ENCODE measurements around the gene CFDP1.
"Not testable (repeated sequence)": the region's sequence is repeated elsewhere in the genome, so short reads cannot be mapped to it uniquely, and the experiment has no call there.

CFDP1 gene

GRCh38 chr16:75293173-75293572 is 140.1 kb downstream of the CFDP1 start:
- ATAC-seq: no peak
- DNase-seq: no peak

DNA sequence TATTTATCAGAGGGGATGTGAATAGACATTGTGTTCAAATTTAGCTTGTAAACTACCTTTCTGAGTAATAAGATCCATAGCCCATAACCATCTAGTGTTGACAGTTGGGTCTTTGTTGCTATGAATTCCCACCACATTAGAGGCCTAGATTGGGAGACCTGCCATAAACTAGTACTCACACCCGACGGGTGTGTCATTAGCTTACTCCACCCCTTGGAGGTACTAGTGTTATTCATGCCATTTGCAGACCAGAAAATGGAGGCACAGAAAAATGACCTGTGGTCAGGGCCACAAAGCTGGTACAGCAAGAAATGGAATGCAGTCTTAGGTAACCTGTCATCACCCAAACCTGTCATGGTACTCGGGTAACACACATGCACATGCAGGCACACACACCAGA is 140.6 kb downstream of the CFDP1 start:
- DNase-seq (no peak), ATAC-seq (no peak)

DNA sequence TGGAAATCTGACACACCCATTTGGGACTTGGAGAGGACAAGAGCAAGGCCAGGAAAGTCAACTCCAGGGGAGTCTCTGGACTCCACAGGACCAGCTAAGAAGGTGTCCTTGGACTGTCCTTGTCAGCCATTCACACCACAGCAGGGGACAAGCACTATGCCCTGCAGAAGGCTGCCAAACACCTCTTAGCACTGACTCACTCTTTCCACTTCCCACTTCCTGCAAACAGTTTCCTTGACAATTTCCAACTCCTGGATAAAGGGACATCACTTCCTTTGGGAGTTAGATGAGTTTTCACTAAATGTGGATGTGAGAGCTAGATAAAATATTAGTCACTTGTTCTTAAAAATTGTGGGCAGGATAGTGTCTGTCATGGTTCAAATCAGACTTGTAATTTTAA is 144.1 kb downstream of the CFDP1 start:
- no peak for ATAC-seq
- DNase-seq: no peak

DNA sequence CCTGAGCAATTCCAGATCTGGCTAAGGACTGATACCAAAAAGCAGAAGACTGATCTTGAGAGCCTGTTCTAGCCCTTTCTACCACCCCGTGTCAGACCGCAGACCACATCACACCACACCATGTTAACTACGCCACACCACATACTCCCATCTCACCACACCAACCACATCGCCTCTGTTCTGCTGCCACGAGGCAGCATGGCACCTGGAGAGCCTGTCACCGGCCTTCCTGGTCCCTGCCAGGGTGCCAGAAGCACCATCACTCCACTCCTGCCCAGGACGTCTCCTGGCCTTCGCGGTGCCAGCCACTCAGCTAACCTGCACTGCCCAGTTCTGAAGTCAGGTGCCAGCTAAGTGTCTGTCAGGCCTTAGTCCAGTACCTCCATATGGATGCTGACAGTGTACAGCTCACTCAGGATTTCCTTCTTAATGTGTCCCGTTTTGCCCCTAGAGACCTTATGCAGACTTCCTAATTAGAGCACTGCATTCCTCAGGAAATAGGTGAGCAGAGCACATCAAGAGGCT is 144.6 kb downstream of the CFDP1 start:
- peak; percentile 80 for DNase-seq
- ATAC-seq: peak; percentile 77

DNA sequence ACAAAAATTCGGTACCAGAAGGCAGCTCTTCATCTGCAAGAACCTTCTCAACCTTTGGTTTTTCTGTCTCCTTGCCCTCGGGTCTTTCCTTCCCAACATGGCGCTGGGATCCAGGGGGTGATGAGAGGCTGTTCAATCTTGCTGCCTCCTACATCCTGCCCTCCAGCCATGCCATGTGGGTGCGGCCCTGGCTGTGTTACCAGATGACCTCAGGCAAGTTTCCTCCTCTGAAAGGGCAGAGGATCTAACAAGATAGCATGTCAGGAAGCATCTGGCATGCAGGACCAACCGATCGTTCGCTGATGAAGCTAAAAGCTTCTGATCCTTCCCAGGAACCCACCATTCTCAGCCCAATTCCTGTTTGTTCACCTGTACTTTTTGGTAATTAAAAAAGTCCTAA is 145.1 kb downstream of the CFDP1 start:
- ATAC-seq: peak; percentile 28

GRCh38 chr16:75287708-75288107 is 145.6 kb downstream of the CFDP1 start:
- DNase-seq: no peak
- no peak for ATAC-seq

More for the DNA sequence above, 145.1 kb downstream of the CFDP1 start:
- no peak for DNase-seq

DNA sequence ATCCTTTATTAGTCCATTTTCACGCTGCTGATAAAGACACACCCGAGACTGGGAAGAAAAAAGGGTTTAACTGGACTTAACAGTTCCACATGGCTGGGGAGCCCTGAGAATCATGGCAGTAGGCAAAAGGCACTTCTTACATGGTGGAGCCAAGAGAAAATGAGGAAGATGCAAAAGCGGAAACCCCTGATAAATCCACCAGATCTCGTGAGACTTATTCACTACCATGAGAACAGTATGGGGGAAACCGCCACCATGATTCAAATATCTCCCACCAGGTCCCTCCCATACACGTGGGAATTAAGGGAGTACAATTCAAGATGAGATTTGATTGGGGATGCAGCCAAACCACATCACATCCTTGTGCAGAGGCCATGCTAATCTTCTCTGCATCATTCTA is 146.9 kb downstream of the CFDP1 start:
- no peak for DNase-seq
- no peak for ATAC-seq

GRCh38 chr16:75282466-75283281 is 150.6 kb downstream of the CFDP1 start:
- DNase-seq (no peak), ATAC-seq (no peak)

- no peak for ATAC-seq
- no peak for DNase-seq
Measured at GRCh38 chr16:75281826-75282225, 151.5 kb downstream of the CFDP1 start.

GRCh38 chr16:75281009-75281408 is 152.3 kb downstream of the CFDP1 start:
- not testable (repeated sequence) for ATAC-seq

GRCh38 chr16:75280331-75280804 is 152.9 kb downstream of the CFDP1 start:
- DNase-seq: no peak
- ATAC-seq: no peak

More at GRCh38 chr16:75281009-75281408, 152.3 kb downstream of the CFDP1 start:
- DNase-seq: not testable (repeated sequence)

DNA sequence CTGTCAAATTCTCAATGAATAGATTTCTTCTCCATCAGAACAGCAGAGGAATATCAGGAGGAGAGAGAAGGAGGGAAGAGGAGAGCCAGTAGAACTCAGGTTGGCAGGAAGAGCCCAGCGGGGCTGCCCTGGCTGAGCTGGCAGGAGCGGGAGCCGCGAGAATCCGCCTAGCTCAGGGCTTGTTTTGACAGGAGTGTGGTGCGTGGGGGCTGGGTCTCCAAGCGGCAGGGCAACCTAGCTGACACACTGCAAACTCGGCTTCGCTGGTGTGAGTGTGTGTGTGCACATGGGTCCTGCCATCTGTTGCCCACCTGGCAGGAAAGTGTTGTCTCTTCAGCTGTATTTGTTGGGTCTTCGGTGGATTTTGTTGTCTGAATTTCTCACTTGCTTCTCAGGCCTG is 154.0 kb downstream of the CFDP1 start:
- DNase-seq: no peak
- ATAC-seq: no peak

GRCh38 chr16:75273054-75273925 is 160.0 kb downstream of the CFDP1 start:
- DNase-seq: no peak
- ATAC-seq: no peak

DNA sequence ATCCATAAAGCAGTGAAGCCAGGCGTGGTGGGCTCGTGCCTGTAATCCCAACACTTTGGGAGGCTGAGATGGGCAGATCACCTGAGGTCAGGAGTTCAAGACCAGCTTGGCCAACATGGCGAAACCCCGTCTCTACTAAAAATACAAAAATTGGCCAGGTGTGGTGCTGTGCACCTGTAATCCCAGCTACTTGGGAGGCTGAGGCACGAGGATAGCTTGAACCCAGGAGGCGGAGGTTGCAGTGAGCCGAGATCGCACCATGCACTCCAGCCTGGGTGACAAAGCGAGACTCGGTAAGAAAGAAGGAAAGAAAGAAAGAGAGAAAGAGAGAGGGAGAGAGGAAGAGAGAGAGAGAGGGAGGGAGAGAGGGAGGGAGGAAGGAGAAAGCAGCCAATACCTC is 160.7 kb downstream of the CFDP1 start:
- DNase-seq, ATAC-seq: not testable (repeated sequence)

- DNase-seq (no peak), ATAC-seq (no peak)
Measured at GRCh38 chr16:75272097-75272551, 161.2 kb downstream of the CFDP1 start.

DNA sequence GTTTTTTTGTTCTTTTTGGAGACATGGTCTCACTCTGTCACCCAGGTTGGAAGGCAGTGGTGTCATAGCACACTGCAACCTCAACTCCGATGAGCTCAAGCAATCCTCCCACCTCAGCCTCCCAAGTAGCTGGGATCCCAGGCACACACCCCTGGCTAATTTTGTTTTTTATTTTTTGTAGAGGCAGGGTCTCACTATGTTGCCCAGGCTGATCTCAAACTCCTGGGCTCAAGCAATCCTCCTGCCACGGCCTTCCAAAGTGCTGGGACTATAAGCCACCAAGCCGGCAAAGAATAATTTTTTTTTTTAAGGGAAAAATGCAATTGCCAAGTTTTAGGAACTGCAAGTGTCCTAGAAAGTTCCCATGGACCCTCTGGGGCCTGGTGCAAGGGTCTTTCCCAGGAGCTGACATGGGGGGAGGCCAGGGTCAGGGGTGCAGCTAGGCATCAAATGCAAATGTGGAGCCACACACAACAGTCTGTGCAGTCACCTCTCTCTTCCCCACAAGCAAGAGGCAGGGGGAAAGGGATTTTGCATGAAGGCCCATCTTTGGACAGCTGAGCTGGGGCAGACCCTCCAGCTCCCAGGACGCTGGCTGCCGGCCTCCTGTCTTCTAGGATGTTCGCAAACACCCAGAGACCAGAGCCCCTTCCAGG is 161.7 kb downstream of the CFDP1 start:
- no peak for ATAC-seq
- DNase-seq: no peak

GRCh38 chr16:75269358-75269757 is 163.9 kb downstream of the CFDP1 start:
- DNase-seq, ATAC-seq: not testable (repeated sequence)

DNA sequence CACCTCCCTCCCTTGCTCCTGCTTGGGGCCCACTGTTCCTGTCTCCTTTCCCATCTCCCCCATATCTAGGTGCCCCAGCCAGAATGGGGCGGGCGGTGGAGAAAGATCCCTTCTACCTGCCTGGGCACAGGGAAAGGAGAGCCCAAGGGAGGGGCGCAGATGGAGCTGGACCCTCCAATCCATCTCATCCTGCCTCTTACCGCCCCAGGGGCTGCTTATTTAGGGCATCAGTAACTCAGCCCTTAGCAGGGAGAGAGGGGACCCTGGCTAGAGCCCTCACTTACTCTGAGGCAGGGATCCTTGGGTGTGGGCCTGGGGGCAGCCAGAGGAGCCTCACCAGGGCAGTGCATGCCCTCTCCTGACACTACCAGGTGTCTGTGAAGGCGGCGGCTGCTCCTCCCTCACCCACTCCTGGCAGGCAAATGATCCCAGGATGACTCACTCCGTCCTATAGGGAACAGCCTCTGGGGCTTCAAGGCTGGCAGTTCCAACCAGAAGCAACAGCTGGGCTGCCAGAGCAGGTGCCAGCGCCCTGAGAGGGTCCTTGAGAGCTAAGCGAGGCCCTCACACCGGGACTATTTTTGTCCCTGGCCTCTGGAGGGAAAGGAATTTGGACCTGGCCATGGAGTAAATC is 165.6 kb downstream of the CFDP1 start:
- ATAC-seq (no peak), DNase-seq (no peak)

DNA sequence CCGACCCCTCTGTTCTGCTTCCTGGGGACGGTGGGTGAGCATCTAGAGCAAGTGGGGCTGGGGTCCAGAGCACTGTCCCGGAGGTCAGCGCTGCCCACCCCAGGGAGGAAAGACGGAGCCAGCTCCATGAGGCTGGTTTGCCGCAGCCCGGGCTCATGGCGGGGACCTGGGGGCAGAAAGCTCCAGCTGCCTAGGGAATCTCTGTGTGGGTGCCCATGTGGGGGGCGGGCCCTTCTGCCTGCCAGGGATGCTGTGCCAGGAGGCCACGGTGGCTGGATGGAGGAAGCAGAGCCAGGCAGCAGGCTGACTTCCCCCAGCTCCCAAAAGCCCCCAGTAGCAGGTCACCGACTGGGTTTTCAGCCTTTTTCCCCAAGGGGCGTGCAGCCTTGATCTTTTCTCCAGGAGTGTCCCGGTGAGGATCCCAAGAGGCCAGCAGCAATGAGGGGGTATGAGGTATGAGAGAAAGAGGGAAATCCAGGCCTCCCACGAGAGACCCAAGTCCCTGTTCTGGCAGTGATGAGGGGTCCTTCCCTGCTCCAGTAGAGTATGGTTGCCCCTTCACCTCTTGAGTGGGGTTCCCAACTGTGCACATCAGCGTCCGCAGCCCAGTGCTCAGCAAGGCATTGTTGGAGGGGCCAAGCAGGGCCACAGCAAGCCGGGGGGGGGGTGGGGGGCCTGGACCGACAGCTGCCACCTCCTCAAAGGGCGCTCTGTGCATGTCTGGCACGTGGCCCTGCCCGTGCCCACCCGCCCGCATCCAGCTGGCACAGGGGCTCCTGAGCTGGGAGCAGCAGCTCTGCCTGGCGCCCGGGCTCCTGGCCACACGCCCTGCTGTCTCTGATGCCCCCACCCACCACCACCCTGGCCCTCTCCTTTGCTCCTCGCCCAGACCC is 166.3 kb downstream of the CFDP1 start:
- ATAC-seq (no peak), DNase-seq (no peak)

DNA sequence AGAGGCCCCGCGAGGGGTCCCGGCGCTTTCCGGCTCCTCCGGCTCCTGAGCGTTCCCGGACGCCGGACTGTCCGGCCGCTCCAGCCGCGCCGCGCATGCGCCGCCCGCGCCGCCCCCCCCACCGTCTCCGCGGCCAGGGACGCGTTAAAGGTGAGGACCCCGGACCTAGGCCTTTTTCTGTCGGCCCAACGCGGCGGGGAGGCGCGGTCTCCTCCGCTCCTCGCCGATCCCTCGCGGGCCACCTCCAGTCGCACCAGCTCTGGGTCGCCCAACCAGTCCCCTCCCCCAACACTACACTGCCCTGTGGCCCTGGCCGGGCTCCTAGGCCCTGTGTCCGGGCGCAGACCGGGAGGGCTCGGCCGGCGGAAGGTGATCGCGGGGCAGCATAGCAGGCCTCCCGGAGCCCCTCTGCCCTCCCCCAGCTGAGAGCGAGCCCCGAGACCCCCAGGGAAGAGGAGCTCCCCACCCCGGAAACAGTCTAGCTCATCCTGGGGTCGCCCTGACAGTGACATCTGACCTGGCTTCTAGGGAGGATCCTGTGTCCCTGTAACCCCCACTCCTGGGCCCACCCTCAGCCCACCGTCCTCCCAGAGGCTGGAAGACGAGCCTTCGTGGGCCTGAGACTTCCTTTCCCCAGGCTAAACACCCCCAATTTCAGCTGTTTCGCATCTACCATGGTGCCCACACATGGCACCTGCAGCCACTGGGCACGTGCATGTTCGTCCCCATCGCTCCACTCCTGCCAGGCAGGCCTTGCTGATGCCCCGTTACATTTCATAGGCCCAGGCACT is 167.2 kb downstream of the CFDP1 start:
- DNase-seq: peak; percentile 34

More for the DNA sequence above, 167.2 kb downstream of the CFDP1 start:
- no peak for ATAC-seq

All from stimulated activated naive CD8-positive, alpha-beta T cell treated with anti-CD3 and anti-CD28 coated beads, Interleukin-15, Interleukin-2, amounts not matched to agents 100 U/mL and 50 U/mL, for 24 hours (primary cell).